H1 (cell line): Measurements from ENCODE around the gene TGFBR1. TPM values are rescaled to one million over a fixed set of nuclear protein-coding genes. Genes with fewer than 3 reads are reported as not detected.

Experiments
- CHD7 ChIP-seq: fragments of 300-600 bp; sonication (generic); IDR thresholded peaks from 2 replicates; pipeline ENCODE4 v1.7.1; 2012; ENCODE audit warnings: low read length, moderate library complexity, mild to moderate bottlenecking, inconsistent platforms; ENCODE audit not compliant: insufficient replicate concordance
- polyA plus RNA-seq, 7 experiments: library from polyadenylated mRNA; depleted of rRNA in 3 of 7; stranded (reverse) in 5 of 7; unstranded in 2 of 7; fragments of >200 nt in 5 of 7; fragments of 200-250 nt in 2 of 7; gene quantifications; 1 replicate in 5 of 7; 2 replicates in 1 of 7; 4 replicates in 1 of 7; pipeline versions ENCODE4 v1.2.1 to v1.2.3, GENCODE V29; 2011 to 2013; ENCODE audit warnings: missing spikeins in 2 of 7, mixed read lengths in 2 of 7
- total RNA-seq: library from RNA; stranded (reverse); fragmentation: NEBNext Ultra II Directional; extraction: Animal tissue kit (Norgen Biotek cat#: 25700); gene quantifications from 2 replicates; pipeline ENCODE4 v1.2.1, GENCODE V29; 2021

Gene TGFBR1
- total and polyA plus RNA-seq, 2 of the 8 experiments (the other 6 are each of a cell fraction or from before 2014, with no cell fraction given), result 16.8 to 52.4 TPM

DNA sequence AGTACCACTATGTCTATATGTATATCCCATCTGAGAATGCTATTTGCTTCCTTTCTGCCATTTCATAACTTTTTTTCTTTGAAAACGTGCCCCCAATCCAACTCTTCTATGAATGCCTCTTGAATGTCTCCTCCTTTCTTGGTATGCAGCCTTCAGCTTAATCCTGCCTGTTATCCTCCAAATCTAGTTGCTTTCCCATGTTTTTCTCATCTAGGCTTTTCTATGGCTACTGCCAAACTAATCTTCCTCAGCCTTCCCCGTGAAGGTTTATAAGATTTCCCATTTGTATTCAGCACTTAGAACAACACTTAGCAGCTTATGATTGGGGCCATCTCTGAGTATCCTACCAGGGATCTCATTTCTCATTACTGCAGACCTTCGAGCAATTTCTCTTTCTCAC lies 2.5 kb downstream of the TGFBR1 start (continued):
- TF ChIP-seq CHD7, result no peak
